GM06990 (cell line): ENCODE data around the gene CCR1.
"Not testable (repeated sequence)": the region's sequence is repeated elsewhere in the genome, so short reads cannot be mapped to it uniquely, and the experiment has no call there.

ENCODE experiments used
- DNase-seq: peaks from one replicate; pipeline ENCODE4 v3.0.0-alpha.2; 2011; ENCODE audit not compliant: insufficient read length; ENCODE audit errors: extremely low read depth
- H3K27me3 ChIP-seq: replicated peaks from 2 replicates; pipeline ENCODE4 v1.6.0; 2011; ENCODE audit warnings: low read length; ENCODE audit not compliant: control insufficient read depth, insufficient read depth
- H3K36me3 ChIP-seq: 2 replicates; pipeline ENCODE4 v1.5.1; 2011; ENCODE audit warnings: low read length; ENCODE audit not compliant: control insufficient read depth, insufficient read depth
- H3K4me3 ChIP-seq: replicated peaks from 2 replicates; pipeline ENCODE4 v1.5.1; 2011; ENCODE audit warnings: low read depth, mild to moderate bottlenecking, control low read depth, low read length
- CTCF ChIP-seq: IDR thresholded peaks from 2 replicates; pipeline ENCODE4 v1.5.1; 2011; ENCODE audit warnings: low read length, control low read depth, mild to moderate bottlenecking, inconsistent platforms; ENCODE audit not compliant: insufficient read depth, poor library complexity, severe bottlenecking

The CCR1 gene

GRCh38 chr3:46212101-46212500 is 4.0 kb upstream of the CCR1 start:
- Histone ChIP-seq H3K4me3 (no peak overlapping the region), H3K27me3 (no peaks in the 10 kb centered on the region; the same call in 1 of the 2 replicates), H3K36me3 (no peaks in the 10 kb centered on the region)
- DNase-seq, result no peak
- TF ChIP-seq CTCF, result no peak

- no peak for DNase-seq
- no peak for TF ChIP-seq CTCF
- H3K27me3 ChIP-seq, result no peaks in the 10 kb centered on the region; the same call in 1 of the 2 replicates
- H3K36me3 ChIP-seq, result no peaks in the 10 kb centered on the region
- no peak overlapping the region for H3K4me3 ChIP-seq
Observed at GRCh38 chr3:46209746-46210470, 1.8 kb upstream of the CCR1 start.

- H3K4me3 ChIP-seq, result no peak overlapping the region
- no peak for TF ChIP-seq CTCF
- no peak for DNase-seq
- H3K36me3 ChIP-seq, result no peaks in the 10 kb centered on the region
- no peaks in the 10 kb centered on the region; the same call in 1 of the 2 replicates for H3K27me3 ChIP-seq
Observed at GRCh38 chr3:46209053-46209452, 940 bp upstream of the CCR1 start.

DNA sequence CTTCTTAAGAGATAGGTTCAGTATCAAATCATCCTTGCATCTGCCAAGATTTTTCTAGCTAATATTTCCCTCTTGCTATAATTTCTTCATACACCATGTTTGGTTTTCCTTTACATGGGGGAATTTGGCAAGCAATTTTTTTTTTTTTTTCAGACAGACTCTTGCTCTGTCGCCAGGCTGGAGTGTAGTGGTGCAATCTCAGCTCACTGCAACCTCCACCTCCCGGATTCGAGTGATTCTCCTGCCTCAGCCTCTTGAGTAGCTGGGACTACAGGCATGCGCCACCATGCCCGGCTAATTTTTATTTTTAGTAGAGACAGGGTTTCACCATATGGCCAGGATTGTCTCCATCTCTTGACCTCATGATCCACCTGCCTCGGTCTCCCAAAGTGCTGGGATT is 599 bp downstream of the CCR1 start:
- peak overlapping the region; percentile 34 for H3K4me3 ChIP-seq
- not testable (repeated sequence) for H3K27me3 ChIP-seq, DNase-seq, H3K36me3 ChIP-seq

- no peaks in the 10 kb centered on the region; the same call in 1 of the 2 replicates for H3K27me3 ChIP-seq
- H3K4me3 ChIP-seq, result peak overlapping the region; percentile 9
- H3K36me3 ChIP-seq, result no peaks in the 10 kb centered on the region; the same call in 1 of the 2 replicates
- TF ChIP-seq CTCF, result no peak
- DNase-seq, result no peak
Observed at GRCh38 chr3:46206282-46207015, 1.7 kb downstream of the CCR1 start.

GRCh38 chr3:46205286-46205960 is 2.7 kb downstream of the CCR1 start:
- TF ChIP-seq CTCF, result no peak
- Histone ChIP-seq H3K4me3 (no peak overlapping the region), H3K27me3 (no peaks in the 10 kb centered on the region; the same call in 1 of the 2 replicates)

More at GRCh38 chr3:46205286-46205960, 2.7 kb downstream of the CCR1 start:
- no peaks in the 10 kb centered on the region; the same call in 1 of the 2 replicates for H3K36me3 ChIP-seq
- no peak for DNase-seq
